ENCODE data around the gene AOAH. TPM values are rescaled to one million over a fixed set of nuclear protein-coding genes. Genes with fewer than 3 reads are reported as not detected.

Gene AOAH
- total RNA-seq, 1 donor from 2014 or later: 0.40 TPM

GRCh38 chr7:36563706-36564327, 160.5 kb downstream of the AOAH start:
- no peaks in the 10 kb centered on the region for H3K27me3 Mint-ChIP-seq (ENCODE audit: low read depth)
- no peaks in the 10 kb centered on the region for H3K36me3 Mint-ChIP-seq
- no peak for TF ChIP-seq CTCF (IDR thresholded peaks at IDR 0.05; ENCODE audit: unreplicated experiment)
- H3K4me1 Mint-ChIP-seq: peaks cover 7% of the 10 kb centered on the region
- peaks cover 11% of the 10 kb centered on the region for H3K9me3 Mint-ChIP-seq
- DNase-seq (ENCODE audit: low spot score in 2 of 2, unreplicated experiment in 2 of 2): no peak
- no peak overlapping the region for H3K27ac Mint-ChIP-seq
- no peak overlapping the region for H3K4me3 Mint-ChIP-seq

GRCh38 chr7:36562121-36562520, 162.2 kb downstream of the AOAH start:
- no peak for DNase-seq (ENCODE audit: low spot score in 2 of 2, unreplicated experiment in 2 of 2)
- Mint-ChIP-seq H3K9me3 (peaks cover 12% of the 10 kb centered on the region), H3K4me1 (peaks cover 7% of the 10 kb centered on the region), H3K27me3 (ENCODE audit: low read depth) (no peaks in the 10 kb centered on the region), H3K27ac (no peak overlapping the region), H3K36me3 (no peaks in the 10 kb centered on the region), H3K4me3 (no peak overlapping the region)
- no peak for TF ChIP-seq CTCF (IDR thresholded peaks at IDR 0.05; ENCODE audit: unreplicated experiment)

- Mint-ChIP-seq H3K36me3 (no peaks in the 10 kb centered on the region), H3K4me1 (peaks cover 6% of the 10 kb centered on the region), H3K27me3 (ENCODE audit: low read depth) (no peaks in the 10 kb centered on the region), H3K4me3 (no peak overlapping the region), H3K27ac (no peak overlapping the region), H3K9me3 (peaks cover 10% of the 10 kb centered on the region)
- no peak for DNase-seq (ENCODE audit: low spot score in 2 of 2, unreplicated experiment in 2 of 2)
- no peak for TF ChIP-seq CTCF (IDR thresholded peaks at IDR 0.05; ENCODE audit: unreplicated experiment)
These were observed 175.3 kb downstream of the AOAH start for GRCh38 chr7:36549029-36549428.

GRCh38 chr7:36547416-36547815, 176.9 kb downstream of the AOAH start:
- Mint-ChIP-seq H3K27ac (no peak overlapping the region), H3K36me3 (no peaks in the 10 kb centered on the region), H3K4me3 (no peak overlapping the region), H3K27me3 (ENCODE audit: low read depth) (no peaks in the 10 kb centered on the region), H3K9me3 (peaks cover 7% of the 10 kb centered on the region), H3K4me1 (peaks cover 6% of the 10 kb centered on the region)
- DNase-seq (ENCODE audit: low spot score in 2 of 2, unreplicated experiment in 2 of 2): no peak
- no peak for TF ChIP-seq CTCF (IDR thresholded peaks at IDR 0.05; ENCODE audit: unreplicated experiment)

GRCh38 chr7:36546331-36546730, 178.0 kb downstream of the AOAH start:
- Mint-ChIP-seq H3K27ac (no peak overlapping the region), H3K4me1 (peaks cover 6% of the 10 kb centered on the region), H3K9me3 (peaks cover 1% of the 10 kb centered on the region), H3K27me3 (ENCODE audit: low read depth) (no peaks in the 10 kb centered on the region), H3K36me3 (no peaks in the 10 kb centered on the region), H3K4me3 (no peak overlapping the region)
- TF ChIP-seq CTCF (IDR thresholded peaks at IDR 0.05; ENCODE audit: unreplicated experiment): no peak
- no peak for DNase-seq (ENCODE audit: low spot score in 2 of 2, unreplicated experiment in 2 of 2)

- H3K9me3 Mint-ChIP-seq: no peaks in the 10 kb centered on the region
- H3K36me3 Mint-ChIP-seq: no peaks in the 10 kb centered on the region
- no peak overlapping the region for H3K4me3 Mint-ChIP-seq
- no peak overlapping the region for H3K27ac Mint-ChIP-seq
- peaks cover 6% of the 10 kb centered on the region for H3K4me1 Mint-ChIP-seq
- no peak for TF ChIP-seq CTCF (IDR thresholded peaks at IDR 0.05; ENCODE audit: unreplicated experiment)
- no peaks in the 10 kb centered on the region for H3K27me3 Mint-ChIP-seq (ENCODE audit: low read depth)
- DNase-seq (ENCODE audit: low spot score in 2 of 2, unreplicated experiment in 2 of 2): no peak
These were observed 179.0 kb downstream of the AOAH start for GRCh38 chr7:36545291-36545690.
